ENCODE measurements around the gene TBX18.

The TBX18 gene

DNA sequence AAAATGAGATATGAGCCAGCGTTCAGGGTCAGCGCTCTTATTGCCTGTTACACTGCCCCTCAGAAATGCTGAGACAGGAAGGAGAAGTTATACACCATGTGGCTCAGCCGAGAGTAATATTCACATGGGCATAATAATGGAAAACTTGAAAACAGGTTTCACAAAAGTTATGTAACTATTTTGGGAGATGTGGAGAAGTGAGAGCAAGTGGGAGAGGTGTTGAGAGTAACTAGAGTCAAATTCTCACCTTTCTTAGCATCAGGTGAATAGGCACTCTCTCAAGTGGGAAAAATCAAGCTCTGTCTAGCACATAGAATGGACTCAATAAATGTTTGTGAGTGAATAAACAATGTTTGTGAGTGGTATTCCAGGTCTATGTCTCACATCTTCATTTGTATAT, 94.5 kb downstream of the TBX18 start:
- DNase-seq (ENCODE audit: low read depth) = no peak

DNA sequence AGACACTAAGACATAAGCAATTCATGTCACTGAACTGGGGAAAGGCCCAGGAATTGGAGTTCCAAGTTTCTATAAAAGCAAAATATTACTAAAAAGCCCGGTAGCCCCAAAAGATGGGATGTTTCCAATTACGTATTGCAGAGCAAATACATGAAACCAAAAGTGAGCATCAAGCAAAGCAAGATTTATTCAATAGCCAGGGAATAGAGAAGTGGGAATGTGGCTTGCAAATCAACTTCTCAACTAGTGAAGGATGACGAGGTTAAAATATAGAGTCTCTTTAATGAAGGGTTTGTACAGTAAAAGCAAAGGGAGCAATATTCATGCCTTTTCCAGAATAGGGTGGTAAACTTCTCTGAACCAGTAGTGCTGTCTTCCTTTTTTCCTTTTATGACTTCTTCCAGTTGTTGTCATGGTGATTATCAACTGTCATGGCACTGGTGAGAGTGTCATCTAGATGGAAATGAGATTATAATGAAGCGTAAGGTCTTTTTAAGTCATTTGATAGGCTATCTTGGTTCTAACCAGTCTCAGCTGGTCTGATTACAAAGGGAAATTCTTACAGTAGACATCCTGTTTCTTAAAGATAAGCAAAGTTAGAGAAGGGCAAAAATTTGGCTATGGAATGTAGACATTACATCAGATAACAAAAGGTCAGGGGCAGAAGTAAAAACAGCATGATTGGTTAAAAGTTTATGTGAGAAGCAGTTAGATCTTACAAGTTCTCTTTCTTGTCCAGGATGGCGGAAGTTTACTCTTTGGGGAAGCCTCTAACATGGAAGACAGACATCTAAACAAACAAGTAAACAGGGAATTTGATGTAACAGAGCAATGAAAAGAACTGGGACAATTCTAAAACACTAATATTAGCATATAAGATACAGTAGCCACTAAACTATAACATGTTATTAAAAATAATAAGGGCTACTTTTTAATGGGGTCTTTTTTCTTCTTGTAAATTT, 96.9 kb downstream of the TBX18 start:
- no peak for DNase-seq (ENCODE audit: low read depth)

DNA sequence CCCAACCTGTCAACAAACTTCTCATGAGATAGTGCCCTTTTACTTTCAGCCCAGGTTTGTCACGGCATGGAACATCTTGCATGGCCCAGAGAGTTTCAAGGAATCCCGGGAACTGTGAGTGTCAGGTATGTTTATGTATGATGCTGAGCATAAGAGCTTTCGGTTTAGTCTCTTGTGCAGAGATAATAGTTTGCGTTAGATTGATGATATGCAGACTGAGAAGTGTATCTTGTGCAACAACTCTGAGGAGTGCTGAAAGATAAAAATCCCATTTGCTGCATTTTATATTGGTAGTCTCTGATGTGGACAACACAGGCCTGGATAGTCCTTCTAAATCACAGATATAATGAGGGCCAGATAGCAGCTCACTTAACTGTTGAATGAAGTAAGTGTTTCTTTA, 99.0 kb downstream of the TBX18 start:
- DNase-seq (ENCODE audit: low read depth) = no peak

DNA sequence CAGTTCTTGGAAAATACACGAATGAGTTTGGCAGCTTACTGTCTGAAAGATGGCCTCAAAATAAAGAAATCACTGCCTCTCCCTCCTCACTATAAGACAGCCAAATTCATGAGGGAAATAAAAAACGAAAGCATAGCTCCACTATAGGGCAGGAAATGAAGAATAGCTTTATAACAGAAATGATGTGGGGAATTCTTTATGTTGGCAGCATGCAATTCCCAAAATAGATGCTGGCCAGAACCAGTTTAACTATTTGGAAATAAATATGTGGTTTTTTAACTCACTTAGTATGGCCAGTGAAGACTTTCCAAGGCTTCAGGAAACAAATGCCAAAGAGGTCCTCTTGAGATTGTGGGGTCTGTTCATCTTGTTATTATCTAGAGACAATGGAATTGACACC, 100.5 kb downstream of the TBX18 start:
- no peak for DNase-seq (ENCODE audit: low read depth)

DNA sequence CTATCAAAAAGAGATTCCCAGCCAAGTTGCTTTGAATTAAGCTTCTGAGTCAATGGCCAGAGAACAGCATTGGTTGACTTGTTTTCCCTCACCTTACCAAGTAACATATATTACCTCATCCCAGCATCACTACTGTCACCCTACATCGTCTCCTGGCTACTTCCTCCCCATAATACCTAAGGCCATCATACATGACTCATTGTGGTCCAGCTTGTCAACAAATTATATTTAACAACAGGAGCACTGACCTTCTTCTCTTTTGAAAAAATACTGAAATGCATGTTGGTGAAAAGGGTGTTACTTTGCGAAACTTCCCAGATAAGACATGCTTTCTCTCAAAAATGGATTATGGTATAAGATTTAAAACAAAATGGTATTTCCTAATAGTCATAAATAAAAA, 106.9 kb downstream of the TBX18 start:
- DNase-seq (ENCODE audit: low read depth) = no peak

DNA sequence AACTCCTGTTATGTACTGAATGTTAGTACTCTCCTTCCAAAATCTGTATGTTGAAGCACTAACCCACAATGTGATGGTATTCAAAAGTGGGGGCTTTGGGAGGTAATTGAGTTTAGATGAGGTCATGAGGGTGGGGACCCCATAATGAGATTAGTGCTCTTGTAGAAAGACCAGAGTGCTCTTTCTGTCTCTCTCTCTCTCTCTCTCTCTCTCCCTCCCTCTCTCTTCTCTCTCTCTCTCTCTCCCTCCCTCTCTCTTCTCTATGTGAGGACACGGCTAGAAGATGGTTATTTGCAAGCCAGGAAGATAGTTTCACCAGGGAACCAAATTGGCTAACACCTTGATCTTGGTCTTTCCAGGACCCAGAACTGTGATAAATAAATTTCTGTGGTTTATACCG, 107.4 kb downstream of the TBX18 start:
- no peak for DNase-seq (ENCODE audit: low read depth)

DNA sequence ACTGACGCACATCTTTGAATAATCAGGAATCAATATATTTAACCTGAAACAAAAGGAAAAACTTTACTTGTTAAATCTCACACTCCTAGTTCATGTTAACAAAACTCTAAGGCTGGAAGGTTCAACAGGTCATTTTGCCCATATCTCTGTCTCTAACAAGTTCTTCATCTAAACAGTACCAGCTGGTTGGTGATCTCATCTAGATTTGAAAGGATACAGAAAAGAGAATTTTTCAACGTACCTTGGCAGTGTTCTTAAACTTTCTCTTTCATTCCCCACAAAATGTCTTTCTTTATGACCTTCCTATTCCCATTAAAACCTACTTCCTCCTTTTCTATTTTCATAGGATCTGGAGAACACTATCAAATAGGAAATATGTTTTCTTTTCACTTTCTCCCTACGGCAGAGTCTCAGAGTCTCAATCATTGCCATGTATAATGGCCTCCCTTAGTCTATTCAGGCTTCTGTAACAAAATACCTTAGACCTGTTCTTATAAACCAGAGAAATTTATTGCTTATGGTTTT, 111.3 kb downstream of the TBX18 start:
- no peak for DNase-seq (ENCODE audit: low read depth)

DNA sequence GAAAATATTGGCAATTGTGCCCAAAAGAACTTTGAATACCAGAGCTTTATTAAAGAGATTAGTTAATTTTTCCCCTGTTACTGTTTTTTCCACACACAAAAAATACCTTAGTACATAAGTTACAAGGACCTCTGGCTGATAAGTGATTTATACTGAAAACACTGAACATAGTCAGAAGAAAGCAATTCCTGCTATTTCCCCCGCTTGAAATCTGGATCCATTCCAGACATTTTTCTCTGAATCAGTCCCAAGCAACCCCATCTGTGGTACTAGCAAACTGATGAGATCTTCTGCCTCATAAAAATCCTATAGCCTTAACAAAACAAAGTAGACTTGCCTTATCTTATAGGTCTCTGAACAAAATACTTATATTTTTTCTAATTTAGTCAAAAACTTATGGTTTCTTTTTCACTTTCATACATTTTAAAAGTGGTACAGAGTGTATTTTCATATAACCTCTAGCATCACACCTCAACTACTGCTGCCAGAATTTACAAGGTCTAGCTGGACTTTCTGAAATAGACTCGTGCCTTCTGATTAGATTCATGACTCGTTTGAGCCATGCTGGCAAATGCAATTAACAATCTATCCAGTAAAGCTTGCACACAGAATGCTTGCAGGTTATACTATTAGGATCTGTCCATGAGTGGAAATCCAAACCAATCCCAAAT, 111.9 kb downstream of the TBX18 start:
- DNase-seq (ENCODE audit: low read depth) = no peak

DNA sequence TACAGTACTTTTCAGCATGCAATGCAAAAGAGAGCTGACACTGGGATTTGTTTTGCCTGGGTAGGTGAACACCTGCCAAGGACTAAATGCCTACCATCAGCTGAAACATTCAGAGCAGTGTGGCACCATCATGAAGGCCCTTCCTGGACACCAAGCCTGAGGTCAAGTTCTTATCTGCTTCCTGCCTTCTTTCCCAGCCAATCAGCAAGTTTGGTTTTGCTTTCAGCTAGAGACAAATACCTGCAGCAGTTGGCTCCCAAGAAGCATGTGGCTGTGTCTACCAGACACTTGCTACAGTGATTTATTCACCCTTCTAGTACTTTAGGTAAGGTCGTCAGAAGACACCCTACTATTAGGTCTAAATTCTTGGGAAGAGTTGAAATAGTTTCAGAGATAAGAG, 112.8 kb downstream of the TBX18 start:
- DNase-seq (ENCODE audit: low read depth) = no peak

DNA sequence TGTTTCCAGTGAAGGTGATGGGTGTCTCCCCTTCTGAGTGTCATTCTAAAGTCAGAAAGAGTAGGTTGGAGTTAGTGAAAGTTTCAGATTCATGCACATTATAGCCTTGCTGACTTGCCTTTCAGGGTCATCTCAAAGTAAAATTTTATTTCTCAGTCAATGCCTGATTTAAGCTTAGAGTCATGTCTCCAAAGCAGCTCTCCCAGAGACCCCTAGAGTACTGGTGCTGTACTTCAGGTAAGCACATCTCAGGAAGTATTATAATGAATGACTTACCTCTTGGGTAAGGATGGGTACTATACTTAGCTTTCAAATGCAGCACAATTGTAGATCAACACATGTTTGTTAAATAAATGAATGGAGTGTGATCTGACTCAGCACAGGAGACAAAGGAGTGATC, 116.0 kb downstream of the TBX18 start:
- DNase-seq (ENCODE audit: low read depth) = no peak

DNA sequence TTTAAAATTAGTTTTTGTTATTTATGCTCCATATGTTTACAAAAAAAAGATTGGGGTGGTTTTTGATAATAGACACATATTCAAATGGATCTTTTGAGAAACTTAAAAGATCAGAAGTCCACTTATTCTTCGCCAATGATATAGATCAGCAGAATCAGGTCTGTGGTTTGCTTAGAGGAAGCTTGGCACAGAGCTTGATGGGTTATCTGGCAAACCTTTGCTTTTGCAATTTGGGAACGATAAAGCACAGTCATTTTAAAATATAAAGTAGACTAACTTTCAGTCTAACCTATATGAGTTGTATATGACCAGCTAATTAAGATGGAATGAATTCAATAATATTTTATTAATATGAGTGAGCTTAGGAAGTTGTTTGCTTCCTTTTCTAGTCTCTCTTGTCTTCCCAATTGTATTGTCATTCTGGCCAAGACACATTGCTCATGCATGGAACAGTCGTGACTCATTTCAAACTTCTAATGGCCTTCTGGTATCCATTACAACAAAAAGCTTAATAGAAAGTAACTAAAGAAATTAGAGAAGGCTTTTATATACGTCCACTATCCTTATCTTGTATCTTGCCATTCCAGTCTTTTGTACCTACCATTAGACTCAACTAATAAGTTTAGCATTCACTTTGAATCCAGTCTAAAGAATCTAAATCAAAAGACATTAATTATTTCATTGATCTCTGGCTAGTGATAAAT, 118.7 kb downstream of the TBX18 start:
- no peak for DNase-seq (ENCODE audit: low read depth)

DNA sequence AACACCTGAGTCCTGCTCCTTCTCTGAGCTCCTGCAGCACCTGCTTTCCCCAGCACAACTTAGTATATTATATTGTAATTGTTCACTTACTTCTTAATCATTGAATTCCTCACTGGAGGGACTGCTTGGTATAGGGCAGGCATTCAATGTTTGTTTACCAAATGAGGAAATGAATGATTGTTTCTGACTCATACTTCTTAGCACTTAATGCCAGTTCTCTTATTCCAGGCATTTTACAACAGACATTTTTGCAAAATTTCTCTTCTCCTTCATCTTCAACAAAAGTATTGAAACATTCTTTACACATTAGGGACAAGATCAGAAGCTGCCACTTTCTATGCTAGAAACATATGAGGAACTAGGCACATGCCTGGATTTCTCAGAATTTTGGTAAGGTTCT, 119.4 kb downstream of the TBX18 start:
- DNase-seq (ENCODE audit: low read depth) = no peak

DNA sequence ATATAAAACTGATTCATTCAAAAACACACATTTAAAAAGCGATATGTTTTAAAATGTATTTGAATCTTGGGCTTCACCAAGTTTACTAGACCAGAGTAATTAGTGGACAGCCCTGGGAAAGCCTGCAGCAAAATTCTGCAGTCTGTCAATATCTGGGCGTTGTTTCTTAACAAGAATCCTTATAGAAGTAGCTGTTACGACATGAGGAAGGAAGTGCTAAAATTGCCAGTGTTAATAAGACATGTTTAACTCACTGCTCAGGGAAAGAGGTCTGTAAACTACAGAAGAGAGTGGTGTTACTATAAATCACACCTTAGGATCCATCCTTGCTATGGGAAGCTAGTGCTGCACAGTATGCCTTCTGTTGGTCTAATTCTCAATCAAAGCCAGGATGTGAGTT, 120.6 kb downstream of the TBX18 start:
- no peak for DNase-seq (ENCODE audit: low read depth)

DNA sequence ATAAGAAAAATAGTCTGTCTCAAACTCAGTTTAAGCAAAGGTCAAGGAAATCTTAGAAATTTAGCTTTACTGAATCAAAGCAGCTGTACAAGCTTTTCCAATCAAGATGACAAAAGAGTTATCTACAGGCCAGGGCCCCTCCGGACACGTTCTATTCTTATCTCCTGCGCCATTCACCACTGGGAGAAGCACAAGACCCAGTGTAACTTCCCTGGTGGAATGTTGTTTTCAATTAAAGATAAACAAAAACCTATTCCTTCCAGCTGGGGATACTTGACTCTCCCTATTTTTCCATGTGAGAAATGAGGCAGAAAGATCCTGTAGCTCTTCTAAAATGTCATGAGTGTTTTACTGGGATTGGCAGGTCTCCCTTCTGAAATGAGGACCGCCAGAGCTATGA, 123.3 kb downstream of the TBX18 start:
- DNase-seq (ENCODE audit: low read depth) = no peak

DNA sequence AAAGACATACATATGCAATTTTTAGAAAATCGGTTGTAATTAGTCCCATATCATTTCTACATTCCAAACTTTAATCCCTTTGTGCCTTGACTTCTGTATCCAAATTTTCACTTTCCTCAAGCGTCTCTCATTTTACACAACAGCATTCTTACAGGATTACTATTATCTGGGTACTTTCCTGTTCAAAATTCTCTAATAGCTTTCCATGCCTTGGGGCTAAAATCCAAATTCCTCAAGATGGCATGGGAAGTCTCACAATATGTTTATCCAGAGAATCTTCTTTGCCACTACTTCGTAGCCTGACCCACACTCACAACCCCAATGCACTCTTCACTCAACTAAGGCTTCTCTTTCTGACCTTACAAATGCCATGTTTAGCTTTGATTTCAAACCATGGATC, 125.0 kb downstream of the TBX18 start:
- DNase-seq (ENCODE audit: low read depth) = no peak

DNA sequence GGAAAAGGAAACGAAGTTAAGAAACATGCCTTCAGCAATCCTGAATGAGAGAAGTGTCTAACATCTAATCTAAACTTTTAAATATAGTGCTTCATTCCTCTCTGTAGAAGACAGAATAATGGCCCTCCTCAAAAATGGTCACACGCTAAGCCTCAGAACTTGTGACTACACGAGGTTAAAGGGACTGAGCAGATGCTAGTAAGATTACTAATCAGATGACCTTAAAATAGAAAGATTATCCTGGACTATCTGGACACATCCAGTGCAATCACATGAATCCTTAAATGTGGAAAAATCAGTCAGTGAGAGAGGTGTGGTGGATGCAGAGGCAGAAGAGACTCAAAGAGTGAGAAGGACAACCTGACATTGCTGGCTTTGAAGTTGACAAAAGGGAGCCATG, 126.1 kb downstream of the TBX18 start:
- no peak for DNase-seq (ENCODE audit: low read depth)

All from activated gamma-delta T cell treated with anti-CD3 and anti-CD28 coated beads, Interleukin-2, amount 50 U/mL, for 16 hours (primary cell).